NOMO-1 treated with dmso at 0.1 percent for 144 hours (cell line): ENCODE measurements around the gene KIAA0930.

Source experiments
- DNase-seq: peaks from one replicate; lab custom pipeline; 2025; ENCODE audit not compliant: unreplicated experiment; lab: John Stamatoyannopoulos, UW

KIAA0930 gene

DNA sequence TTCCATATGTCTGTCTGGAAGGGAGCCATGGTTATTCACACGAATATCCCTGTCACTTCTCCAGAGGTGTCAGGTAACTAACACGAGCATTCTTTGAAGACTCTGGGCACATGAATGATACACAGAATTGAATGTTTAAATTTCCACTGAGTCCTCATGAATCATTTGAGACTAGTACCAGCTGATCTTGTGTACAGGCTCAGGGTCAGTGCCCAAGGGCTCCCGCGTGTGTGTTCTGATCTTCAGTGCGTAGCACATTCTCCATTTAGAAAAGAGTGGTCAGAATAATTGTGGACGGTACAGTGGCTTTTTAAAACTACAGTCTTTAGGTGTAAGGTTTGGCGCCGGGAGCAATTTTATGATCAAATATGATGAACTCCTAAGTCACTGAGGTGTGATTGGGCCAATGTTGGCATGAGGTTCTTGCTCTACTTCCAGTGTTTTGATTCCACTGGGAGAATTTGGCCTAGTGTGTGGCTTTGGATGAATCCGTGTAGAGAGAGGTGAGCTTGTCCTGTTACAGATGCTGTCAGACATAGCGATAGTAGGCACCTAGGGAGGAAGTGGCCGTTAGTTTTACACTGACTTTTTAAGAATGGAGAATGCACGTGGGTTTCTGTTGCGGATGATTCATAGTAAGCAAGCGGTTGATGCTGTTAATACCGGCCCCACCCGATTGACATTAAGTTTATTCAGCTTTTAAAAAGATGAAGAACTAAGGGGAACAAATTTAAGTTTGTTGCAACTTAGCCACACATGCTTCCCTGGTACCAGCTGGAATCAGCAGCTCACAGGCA is 54.8 kb downstream of the KIAA0930 start:
- DNase-seq: no peak

GRCh38 chr22:45183974-45184373 is 56.7 kb downstream of the KIAA0930 start:
- DNase-seq: no peak

DNA sequence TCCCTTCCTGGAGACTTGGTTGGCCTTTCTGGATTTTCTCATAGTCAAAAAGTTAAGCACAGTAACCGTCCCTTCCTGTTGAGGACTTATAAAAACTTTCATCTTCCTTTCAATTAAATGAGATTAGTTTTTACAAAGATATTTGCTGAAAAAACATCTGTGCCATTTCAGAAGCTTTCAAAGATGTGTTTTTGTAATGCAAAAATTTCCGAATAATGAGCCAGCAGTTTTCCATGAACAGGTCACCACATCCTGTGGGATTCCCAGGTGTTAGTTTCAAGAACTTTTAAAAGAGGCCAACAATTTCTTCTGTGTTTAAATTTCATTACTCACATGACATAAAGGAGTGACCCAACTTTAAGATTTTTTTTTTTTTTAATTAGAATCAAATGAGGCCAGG is 58.9 kb downstream of the KIAA0930 start:
- no peak for DNase-seq

DNA sequence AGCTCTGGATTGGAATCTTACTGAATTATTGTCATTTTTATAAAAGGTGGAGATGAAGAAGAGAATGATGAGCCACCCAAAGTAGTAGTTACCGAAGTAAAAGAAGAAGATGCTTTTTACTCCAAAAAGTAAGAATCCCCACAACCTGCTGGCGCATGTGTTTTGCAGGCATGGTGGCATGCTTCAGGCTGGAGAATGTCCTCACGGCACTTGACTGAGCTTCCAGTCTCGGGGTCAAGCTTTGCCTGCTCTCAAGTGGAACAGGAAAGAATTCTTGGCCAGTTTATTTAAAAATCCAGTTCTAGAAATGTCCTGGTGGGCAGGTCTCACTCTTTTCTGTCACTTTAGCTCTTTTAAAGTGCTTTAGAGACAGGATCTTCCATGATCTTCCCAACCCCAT is 59.5 kb downstream of the KIAA0930 start:
- no peak for DNase-seq

- peak; percentile 22 for DNase-seq
Observed at GRCh38 chr22:45180146-45180679, 60.5 kb downstream of the KIAA0930 start.

DNA sequence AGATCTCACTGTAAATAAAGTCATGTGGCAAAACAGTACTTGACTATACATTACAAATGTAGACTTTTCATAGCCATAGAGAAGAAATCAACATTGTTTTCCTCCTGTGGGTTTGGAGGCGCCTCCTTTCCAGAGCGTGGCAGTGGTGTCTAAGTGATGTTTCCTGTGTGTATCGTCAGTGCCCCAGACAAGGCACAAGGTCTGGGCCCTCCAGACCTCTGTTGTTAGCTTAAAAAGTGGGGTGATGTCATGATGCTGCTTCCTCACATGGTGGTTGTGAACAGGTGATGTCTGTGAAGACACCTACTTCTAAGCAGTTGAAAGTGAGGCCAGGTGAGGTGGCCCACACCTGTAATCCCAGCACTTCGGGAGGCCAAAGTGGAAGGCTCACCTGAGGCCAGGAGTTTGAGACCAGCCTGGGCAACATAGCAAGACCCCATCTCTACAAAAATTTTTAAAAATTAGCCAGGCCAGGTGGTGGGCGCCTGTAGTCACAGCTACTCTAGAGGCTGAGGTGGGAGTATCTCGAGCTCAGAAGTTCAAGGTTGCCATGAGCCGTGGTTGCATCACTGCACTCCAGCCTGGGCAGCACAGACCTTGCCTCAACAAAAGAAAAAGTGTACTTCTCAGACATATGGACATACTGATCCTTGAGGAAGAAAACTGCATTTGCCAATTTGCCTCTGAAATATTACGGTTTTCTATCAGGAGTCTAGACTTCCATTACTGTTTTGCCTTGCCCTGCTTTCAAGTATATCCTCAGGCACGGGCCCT is 61.2 kb downstream of the KIAA0930 start:
- DNase-seq: no peak

- DNase-seq: no peak
Observed at GRCh38 chr22:45172881-45173585, 67.7 kb downstream of the KIAA0930 start.

DNA sequence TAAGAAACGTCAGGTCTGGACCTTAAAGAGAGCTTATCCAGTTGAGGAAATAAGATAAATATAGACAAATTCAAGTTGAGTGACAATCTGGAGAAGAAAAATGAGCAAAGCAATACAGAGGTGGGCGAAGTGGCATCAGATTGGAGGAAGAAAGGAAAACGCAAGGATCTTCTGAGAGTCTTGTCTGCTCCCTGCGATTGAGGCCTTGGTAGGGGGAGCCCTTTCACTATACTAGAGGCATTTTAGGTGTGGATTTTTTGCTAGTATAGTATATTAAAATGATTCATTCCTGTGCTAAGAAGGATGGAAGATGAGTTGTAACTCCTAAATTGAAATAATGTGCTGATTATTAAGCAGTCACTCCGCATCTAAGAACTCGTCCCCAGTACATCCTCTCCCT is 68.9 kb downstream of the KIAA0930 start:
- no peak for DNase-seq

DNA sequence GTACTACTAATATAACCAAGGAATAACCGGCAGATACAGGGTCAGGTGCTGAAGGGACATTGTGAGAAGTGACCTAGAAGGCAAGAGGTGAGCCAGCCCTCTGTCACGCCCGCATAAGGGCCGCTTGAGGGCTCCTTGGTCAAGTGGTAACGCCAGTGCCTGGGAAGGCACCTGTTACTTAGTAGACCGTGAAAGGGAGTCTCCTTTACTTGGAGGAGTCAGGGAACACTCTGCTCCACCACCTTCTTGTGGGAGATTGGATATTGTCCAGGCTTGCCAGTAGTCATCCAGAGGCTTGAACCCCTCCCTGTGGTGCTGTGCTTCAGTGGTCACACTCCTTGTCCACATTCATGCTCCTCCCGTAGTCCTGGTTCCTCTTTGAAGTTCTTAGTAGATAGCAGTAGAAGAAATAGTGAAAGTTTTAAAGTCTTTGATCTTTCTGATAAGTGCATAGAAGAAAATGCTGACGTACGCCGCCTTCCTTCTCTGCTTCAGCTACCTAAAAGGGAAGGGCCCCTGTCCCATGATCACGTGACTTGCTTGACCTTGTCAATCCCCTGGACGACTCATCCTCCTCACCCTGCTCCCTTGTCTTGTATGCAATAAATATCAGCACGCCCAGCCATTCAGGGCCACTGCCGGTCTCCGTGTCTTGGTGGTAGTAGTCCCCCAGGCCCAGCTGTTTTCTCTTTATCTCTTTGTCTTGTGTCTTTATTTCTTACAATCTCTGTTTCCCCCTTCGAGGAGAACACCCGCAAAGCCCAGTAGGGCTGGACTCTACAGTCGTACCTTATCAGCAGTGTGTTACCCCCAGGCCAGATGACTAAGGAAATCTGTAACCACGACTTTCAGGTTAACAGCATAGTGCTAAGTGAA is 70.9 kb downstream of the KIAA0930 start:
- DNase-seq: no peak

DNA sequence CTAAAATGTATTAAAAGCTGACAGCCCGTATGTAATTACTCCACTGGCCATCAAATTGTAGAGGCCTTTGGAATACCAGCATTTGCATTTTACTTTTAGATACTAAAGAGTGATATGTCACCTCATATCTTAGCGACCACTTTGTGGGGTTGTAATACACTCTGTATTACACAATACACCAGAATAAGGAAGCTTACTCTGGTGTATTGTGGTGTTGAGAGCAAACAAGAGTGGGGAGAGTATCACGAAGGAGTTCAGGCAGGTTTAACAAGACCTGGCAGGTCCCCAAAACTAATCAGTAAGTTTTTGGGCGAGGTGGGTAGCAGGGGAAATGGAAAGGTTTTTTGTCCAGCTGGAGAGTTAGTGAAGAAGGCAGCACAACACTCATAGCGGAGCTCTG is 73.8 kb downstream of the KIAA0930 start:
- peak; percentile 56 for DNase-seq

DNA sequence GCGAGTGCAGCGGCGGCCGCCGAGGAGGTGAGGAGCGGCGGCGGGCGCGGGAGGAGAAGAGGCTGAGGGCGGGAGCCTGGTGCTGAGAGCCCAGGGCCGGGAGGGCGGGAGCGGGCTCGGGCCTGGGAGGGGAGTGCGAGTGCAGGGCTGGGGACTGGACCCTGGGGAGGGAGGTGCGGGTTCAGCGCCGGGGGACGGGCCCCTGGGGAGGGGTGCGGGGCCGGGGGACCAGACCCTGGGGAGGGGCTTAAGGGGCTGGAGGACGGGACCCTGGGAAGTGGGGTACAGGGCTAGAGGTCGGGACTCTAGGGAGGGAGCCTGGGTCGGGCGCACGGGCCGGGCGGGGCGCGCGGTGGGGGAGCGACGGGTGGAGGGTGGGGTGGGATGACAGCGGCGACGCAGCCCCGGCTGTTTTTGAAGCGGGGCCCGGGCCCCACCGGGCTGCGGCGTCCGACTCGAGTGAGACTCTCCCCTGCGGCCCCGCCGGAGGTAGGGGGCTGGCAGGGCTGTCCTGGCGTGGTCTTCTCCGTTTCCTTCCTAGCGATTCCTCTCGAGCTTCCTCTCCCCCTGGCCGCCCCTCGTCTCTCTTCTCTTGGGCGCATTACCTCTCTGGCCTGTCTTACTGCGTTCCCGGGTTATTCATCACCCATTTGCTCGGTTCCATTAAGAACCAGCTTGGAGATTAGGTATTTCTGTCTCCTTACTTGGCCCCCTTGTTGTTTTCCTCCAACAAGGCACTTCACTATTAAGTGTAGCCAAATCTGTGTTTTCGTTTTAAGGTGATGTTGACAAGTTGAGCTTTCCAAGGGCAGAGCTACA is 76.2 kb downstream of the KIAA0930 start:
- no peak for DNase-seq

- peak; percentile 97 for DNase-seq
Observed at GRCh38 chr22:45163451-45164269, 77.0 kb downstream of the KIAA0930 start, which contains the start of gene NUP50. Gene NUP50, plus strand, starts transcription at chr22:45163925. Its CDS starts 4,253 bp downstream, at chr22:45168178.

DNA sequence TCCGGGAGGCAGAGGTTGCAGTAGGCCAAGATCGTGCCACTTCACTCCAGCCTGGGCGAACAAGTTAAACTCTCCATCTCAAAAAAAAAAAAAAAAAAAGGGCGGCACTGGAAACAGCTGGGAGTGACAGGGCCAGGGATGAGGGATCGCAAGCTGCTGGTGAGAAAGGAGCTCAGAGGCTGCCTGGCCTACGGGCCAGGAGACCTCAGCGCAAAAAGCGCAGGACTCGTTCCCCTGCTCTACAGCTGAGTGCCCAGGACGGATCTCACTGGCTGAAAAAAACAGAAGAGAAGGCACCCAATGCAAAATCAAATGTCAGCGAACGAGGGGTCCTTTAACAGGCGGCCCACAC is 77.6 kb downstream of the KIAA0930 start:
- DNase-seq: no peak

DNA sequence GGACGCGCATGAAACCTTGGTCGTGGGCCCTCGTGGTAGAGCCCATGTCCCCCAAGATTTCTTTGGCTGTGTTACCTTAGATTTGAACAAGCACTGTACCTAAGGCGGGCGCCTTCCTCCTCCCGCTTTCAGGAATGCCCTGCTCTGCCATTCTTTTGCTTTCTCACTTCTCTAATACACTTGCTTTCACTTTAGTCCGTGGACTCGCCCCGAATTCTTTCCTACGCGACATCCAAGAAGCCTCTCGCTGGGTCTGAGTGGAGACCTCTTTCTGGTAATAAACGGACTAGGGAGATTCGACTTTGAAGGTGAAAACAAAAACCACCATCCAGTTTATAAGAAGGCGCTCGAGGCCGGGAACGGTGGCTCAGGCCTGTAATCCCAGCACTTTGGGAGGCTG is 78.2 kb downstream of the KIAA0930 start:
- DNase-seq: no peak

- no peak for DNase-seq
Observed at GRCh38 chr22:45159652-45160462, 80.8 kb downstream of the KIAA0930 start.

- no peak for DNase-seq
Observed at GRCh38 chr22:45157907-45158306, 82.8 kb downstream of the KIAA0930 start.

GRCh38 chr22:45155050-45155840 is 85.4 kb downstream of the KIAA0930 start:
- no peak for DNase-seq
